HG03558 (cell line): Measurements from ENCODE around the gene S100A16.
A peak's percentile ranks its signal among the peaks of the same experiment; 100 is the strongest.

ENCODE experiments used
- ATAC-seq: cut with Tn5 transposase; IDR thresholded peaks from one replicate; pipeline ENCODE4 v1.9.1; 2021; ENCODE audit warnings: moderate number of reproducible peaks; ENCODE audit not compliant: unreplicated experiment; ENCODE audit errors: extremely low read depth

Gene S100A16

GRCh38 chr1:153617663-153618062 lies 4.7 kb upstream of the S100A16 start:
- no peak for ATAC-seq

GRCh38 chr1:153616917-153617311 lies 4.0 kb upstream of the S100A16 start:
- no peak for ATAC-seq

GRCh38 chr1:153616144-153616916 lies 3.4 kb upstream of the S100A16 start, which contains the start of gene S100A14:
TSS of gene S100A14 (minus strand) at chr1:153616325. CDS start at chr1:153615858, 467 bp downstream.
- no peak for ATAC-seq

- no peak for ATAC-seq
Observed at GRCh38 chr1:153615406-153615805, 2.5 kb upstream of the S100A16 start.

- no peak for ATAC-seq
Observed at GRCh38 chr1:153614906-153615305, 2.0 kb upstream of the S100A16 start.

GRCh38 chr1:153614189-153614900 lies 1.4 kb upstream of the S100A16 start:
- ATAC-seq, result no peak

GRCh38 chr1:153613406-153613805 lies 469 bp upstream of the S100A16 start:
- ATAC-seq, result no peak

GRCh38 chr1:153612111-153612754 lies 704 bp downstream of the S100A16 start:
- ATAC-seq, result no peak

GRCh38 chr1:153611356-153611755 lies 1.6 kb downstream of the S100A16 start:
- no peak for ATAC-seq

- ATAC-seq, result no peak
Observed at GRCh38 chr1:153610811-153611301, 2.1 kb downstream of the S100A16 start.

GRCh38 chr1:153610334-153610733 lies 2.6 kb downstream of the S100A16 start:
- no peak for ATAC-seq

GRCh38 chr1:153609585-153609907 lies 3.4 kb downstream of the S100A16 start:
- ATAC-seq, result no peak

GRCh38 chr1:153608742-153609584 lies 4.0 kb downstream of the S100A16 start:
- no peak for ATAC-seq

GRCh38 chr1:153608089-153608682 lies 4.8 kb downstream of the S100A16 start:
- ATAC-seq, result no peak

- no peak for ATAC-seq
Observed at GRCh38 chr1:153607381-153607780, 5.6 kb downstream of the S100A16 start.

GRCh38 chr1:153606194-153606593 lies 6.7 kb downstream of the S100A16 start:
- no peak for ATAC-seq

- ATAC-seq, result no peak
Observed at GRCh38 chr1:153602749-153603148, 10.2 kb downstream of the S100A16 start.

- ATAC-seq, result no peak
Observed at GRCh38 chr1:153599847-153600246, 13.1 kb downstream of the S100A16 start.

- peak; percentile 89 for ATAC-seq
Observed at GRCh38 chr1:153598309-153599172, 14.4 kb downstream of the S100A16 start.
